Stimulated activated CD4-positive, alpha-beta T cell treated with anti-CD3 and anti-CD28 coated beads, Interleukin-4, amount 100 ng/mL, for 4 hours (primary cell): Measurements from ENCODE around the gene HPD.

Experiments
- DNase-seq, 2 experiments: peaks; one replicate each; pipeline ENCODE4 v3.0.0-alpha.2; 2020

HPD gene

DNA sequence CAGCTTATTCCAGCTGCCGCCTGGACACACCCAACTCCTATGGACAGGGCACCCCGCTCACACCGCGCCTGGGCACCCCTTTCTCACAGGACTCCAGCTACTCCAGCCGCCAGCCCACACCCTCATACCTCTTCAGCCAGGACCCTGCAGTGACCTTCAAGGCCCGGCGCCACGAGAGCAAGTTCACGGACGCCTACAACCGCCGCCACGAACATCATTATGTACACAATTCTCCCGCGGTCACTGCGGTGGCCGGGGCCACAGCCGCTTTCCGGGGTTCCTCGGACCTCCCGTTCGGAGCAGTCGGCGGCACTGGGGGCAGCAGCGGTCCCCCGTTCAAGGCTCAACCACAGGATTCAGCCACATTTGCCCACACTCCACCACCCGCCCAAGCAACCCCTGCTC, 48.9 kb downstream of the HPD start:
- no peak for DNase-seq

DNA sequence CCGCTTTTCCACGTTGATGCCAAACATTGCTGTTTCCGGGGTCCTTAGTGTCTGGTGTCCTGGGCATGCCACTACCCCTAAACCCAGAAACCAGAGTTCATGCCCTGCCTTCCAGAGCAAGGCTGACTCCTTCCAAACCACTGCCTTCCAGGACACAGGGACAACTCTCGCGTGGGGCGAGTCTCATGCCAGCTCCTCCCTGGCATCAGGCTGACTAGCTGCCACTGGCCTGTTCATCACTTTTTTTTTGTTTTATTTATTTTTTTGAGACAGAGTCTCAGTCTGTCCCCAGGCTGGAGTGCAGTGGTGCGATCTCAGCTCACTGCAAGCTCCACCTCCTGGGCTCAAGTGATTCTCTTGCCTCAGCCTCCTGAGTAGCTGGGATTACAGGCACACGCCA, 50.0 kb downstream of the HPD start:
- DNase-seq, result no peak

DNA sequence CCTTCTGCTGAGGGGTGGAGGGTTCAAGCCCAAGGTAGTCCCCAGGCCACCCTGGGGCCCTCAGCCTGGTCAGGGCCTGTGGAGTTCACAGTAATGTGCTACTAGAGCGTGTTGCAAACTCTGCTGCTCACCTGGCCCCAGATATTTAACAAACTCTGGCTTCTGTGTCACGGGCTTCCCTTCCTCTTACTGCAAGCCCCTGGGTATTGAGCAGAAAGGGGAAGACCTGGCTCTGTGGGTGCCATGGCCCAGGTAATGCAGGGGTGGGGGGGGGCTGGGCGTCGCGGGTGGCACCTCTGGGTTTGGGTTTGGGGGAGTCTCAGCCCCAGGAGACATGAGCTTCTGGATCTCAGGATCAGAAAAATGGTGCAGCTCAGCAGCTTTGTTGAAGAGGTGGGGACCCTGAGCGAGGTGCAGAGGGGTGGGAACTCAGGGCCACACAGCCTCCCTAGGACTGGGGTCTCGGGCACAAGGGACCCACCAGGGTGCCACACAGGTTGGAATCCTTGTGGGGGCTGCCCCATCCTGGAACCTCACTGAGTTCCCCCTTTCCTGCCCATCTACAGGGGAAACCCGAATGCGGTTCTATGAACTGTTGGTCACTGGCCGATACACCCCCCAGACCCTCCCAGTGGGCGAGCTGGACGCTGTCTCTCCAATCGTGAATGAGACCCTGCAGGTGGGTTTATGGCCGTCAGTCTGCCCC, 50.9 kb downstream of the HPD start:
- DNase-seq, result no peak

DNA sequence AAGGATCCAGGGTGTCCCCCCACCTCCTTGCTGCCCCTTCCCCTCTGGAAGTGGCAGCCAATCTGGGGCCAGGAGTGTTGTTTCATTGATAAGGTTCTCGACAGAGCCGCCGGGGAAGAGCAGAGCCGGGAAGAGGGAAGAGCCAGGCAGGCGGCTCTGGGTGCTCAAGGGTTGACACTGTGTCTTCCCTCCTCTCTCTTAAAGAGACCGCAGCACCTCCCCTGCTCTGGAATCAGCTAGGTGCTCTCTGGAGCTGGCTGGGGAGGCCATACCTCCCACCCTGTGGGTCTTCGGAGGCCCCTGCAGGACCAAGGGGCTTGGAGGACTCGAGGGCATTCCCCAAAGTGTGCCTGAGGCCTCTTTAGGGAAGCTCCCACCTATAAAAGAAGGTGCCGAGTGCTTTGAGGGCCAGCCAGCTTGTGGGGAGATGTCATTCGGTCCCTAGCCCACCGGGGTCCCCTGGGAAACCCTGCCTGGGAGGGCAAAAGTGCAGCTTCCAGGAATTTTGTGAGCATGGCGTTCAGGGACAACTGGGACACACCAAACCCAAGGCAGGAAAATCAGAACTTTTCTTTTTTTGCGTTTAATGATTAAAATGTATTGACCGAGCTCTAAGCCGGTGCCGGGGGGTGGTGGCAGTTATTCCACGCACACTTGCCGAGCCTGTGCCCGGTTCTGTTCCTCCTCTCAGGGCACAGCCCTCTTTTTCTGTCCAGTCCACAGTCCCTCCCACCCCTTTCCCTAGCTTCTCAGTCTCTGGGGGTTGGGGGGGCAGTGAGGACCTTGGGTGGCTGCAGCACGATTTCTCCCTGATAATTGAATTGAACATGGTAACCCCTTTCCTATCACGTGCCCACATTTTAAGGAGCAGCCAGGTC, 51.9 kb downstream of the HPD start:
- DNase-seq, result no peak

DNA sequence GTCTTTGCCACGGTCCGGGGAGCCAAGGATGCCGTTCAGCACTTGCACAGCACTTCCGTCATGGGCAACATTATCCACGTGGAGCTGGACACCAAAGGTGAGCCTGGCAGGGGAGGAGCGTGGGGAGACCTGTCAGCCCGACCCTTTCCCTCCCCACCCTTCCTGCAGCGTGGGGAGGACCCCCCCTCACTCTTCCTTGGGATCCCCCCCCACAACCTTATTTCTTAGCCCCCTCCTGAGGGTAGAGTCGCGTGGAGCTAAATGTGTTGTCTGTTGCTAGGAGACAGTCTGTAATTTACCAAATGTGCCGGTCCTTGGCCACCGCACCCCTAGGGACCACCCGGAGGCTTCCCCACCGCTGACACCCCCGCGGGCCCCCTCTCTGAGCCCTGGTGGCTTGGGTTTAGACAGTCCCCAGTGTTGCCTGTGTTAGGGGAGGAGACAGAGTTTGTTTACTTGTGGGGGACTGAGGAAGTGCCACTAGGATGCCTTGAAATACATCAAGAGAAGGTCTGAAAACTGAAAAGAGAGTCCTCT, 52.6 kb downstream of the HPD start:
- no peak for DNase-seq

DNA sequence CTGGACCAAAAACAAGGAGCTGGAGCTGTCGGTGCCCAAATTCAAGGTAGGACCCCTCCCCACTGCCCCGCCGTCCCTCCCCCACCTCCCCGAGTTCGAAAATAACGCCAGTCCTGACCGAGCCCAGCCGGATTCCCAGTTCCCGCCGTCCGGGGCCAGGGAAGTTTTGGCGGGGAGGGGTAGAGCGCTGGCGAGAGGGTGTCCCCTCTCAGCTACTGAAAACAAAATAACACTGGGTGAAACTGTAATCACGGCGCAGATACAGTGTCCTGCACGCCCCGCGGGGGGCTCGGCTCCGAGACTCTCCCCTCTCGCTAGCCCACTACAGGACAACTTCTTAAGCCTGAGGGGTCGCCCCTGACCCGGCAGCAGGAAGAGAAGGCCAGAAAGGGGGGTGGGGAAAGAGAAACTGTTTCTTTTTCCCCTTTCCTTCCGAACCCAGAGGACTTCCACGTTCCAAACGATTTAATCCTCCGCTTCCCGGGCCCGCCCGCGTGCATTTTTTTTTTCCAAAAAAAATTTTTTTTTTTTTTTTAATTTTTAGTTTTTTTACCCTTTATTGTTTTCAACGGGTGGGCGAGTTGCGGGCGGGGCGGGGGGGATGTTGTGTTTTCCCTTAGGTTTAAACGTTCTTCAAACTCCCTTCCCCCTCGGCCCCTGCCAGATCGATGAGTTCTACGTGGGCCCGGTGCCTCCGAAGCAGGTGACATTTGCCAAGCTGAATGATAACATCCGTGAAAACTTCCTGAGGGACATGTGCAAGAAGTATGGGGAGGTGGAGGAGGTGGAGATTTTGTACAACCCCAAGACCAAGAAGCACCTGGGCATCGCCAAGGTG, 53.3 kb downstream of the HPD start:
- no peak for DNase-seq

DNA sequence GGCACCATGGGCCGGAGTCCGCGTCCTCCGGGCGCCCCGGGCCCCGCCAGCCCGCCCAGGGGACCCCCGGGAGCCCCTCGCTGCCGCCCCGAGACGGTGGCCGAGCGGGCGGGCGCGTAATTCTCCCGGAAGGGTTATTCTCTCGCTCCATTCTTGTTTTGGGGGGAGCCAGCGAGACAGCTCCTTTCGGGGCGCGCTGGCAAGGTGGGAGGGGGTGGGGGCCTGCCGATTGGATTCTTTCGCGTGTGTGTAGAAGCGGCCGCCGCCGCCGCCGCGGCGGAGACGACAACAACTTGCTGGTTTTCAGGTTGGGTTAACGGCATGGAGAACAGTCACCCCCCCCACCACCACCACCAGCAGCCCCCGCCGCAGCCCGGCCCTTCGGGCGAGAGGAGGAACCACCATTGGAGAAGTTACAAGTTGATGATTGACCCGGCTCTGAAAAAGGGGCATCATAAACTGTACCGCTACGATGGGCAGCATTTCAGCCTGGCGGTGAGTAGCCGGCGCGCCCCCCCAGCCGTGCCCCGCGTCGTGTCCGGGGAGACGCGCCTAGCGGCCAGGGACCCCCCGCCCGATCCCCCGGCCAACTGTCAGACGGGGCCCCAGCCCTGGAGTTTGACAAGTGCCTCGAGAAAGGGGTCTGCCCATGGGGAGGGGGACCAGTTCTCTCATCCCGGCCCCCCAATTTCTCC, 54.1 kb downstream of the HPD start:
- DNase-seq, result peak in 1 of 2 experiments; percentile 52

DNA sequence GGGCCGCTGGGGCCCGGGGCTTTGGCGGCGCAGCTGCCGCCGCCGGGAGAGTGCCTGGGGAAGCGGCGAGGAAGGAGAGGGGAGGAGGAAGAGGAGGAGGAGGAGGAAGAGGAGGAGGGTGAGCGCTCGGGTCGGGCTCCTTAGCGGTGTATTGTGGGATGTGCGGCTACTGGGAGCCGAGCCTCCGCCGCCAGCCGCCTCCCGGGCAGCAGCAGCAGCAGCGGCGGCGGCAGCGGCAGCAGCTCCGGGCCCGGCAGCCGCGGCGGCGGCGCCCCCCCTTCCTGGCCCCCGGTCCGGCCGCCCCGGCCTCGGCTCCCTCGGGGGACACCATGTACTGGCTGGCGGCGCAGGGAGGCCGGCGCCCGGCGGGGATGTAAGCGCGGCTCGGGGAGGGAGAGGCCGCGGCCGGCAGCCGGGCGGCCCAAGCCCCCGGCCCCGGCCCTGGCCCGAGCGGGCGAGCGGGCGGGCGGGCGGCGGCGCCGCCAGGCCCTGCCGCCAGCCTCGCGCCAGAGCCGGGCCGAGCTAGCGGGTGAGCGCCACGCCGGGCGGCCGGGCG, 54.7 kb downstream of the HPD start, which contains the start of gene SETD1B:
TSS of gene SETD1B (plus strand) at position 149 of the 556 bp plus-strand sequence. CDS start 729 bp downstream, outside the sequence.
- DNase-seq, result peak in 1 of 2 experiments; percentile 51

DNA sequence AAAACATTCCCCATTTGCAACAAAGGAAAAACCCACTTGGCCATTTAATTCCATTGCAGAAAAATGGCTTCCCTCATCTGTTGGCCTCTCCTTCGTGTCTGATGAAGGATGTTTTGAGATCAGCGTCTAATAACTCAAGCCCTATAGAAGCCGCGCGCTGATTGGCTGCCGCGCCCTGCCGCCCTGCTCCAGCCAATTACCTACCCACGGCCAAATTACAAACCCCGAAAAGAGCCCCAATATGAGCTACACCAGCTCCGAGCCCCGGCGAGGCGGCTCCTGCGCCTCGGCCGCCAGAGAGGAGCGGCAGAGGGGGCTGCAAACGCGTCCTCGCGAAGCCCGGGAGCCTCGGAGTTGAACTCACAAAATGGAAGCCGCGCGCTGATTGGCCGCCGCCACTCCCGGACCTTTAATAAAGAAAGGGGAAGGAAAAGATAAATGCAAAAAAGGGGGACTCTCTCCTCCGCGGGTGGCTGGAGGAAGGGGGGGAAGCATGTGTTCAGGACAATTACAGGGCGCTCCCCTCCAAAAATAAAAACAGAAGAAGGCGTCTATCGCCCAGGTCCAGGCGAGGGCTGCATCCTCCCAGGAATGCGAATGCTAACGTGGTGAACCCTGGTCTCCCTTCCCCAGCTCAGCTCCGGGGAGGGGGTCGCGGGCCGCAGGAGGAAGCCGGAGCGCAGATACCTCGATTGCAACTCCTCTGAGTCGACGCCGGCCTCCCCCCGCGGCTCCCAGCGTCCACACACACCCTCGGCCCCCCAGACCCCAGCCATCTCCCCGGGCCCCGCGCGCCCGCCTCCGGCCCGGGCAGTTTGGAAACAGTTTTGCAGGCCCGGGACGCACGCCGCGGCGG, 55.6 kb downstream of the HPD start:
- DNase-seq, result peak; percentile 78 to 84

DNA sequence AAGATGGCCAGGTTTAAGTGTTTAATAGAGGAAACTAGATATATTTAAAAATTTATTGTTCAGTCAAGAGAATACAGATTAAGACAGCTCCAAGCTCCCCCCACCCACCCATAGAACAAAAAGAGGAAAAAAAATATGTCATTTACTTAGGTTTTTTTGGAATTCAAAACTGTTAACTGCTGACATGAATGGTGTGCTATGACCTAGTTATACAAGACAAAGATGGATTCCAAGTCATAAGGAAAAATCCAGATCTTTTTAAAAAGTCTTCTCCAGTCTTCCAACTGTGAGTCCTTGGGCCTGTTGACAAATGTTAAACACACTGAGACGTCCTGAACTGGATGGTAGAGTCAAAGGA, 56.2 kb downstream of the HPD start:
- DNase-seq, result no peak

DNA sequence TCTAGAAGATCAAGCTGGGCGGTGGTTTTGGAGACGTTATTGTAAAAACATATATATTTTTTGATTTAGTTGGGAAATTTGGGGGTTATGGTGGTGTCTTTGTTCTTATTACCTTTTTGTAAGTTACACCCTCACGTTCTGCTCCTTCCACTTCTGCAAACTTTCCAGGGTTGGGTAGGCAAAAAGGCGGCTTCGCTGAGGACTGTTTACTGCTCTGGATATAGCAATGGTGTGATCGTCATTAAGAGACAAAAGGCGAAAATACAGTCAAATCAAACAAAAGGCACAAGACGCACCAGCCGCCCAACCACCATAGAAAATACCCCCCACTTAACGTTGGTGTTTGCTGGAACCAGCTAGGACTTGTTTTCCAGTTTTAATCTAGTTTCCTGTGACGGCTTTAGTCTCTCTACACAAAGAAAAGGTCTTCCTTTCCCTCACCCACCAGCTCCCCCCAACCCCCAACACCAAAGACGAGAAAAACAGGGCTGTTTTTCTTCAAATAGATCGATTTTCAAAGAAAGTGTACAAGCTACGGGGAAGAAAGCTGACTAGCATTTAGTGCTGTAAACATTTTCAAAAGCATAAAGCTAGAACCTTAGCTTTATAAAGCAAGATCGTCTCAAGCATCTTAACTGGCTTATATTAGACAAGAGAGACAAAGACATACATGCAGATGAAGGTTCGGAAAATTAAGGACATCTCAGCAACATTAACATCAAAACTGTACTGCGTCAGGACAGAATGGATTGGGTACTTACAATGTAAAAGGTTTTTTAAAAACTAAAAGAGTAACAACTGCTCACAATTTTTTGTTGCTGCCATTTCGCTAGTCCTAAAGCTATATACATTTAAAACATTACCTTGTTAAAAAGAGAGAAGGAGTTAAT, 56.8 kb downstream of the HPD start:
- DNase-seq, result no peak

DNA sequence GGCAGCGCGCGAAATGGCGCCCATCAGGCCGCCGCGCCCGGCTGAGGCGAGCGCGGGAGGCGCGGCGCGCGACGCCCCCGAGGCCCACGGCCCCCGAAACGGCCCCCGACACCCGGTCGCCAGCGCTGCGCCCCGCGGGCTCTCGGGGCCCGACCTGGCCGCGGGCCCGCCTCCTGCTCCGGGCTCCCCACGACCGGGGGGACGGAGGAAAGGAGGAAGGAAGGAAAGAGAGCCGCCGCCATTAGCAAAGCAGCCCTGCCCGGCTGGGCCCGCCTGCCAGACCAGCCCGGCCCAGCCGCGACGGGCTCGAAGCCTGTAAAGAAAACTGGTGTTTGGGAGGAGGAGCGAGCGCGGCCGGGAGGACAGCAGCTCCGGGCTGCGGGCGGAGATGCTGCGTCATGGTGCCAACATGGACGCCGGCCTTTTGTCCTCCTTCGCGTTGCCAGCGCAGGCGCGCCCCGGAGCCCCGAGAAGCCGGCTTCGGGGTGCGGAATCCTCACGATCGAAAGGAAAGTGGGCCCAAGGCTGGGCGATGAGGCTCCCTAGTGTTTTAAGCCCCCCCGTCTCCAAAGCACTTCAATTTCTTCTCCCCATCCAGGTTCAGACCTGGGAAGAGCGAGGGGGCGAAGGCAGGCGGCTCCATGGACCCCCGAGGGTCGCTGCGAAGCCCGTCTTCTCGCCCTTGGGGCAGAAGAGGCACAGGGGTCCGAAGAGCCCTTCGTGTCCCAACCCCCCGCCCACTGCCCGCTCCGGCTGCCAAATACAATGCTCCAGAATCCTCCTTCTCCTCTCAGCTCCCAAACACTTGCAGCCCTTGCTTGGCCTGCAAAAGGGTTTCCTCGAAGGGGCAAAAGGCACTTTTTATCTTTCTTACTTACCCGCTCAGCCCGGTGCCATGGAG, 57.7 kb downstream of the HPD start:
- DNase-seq, result peak; percentile 64 to 66

DNA sequence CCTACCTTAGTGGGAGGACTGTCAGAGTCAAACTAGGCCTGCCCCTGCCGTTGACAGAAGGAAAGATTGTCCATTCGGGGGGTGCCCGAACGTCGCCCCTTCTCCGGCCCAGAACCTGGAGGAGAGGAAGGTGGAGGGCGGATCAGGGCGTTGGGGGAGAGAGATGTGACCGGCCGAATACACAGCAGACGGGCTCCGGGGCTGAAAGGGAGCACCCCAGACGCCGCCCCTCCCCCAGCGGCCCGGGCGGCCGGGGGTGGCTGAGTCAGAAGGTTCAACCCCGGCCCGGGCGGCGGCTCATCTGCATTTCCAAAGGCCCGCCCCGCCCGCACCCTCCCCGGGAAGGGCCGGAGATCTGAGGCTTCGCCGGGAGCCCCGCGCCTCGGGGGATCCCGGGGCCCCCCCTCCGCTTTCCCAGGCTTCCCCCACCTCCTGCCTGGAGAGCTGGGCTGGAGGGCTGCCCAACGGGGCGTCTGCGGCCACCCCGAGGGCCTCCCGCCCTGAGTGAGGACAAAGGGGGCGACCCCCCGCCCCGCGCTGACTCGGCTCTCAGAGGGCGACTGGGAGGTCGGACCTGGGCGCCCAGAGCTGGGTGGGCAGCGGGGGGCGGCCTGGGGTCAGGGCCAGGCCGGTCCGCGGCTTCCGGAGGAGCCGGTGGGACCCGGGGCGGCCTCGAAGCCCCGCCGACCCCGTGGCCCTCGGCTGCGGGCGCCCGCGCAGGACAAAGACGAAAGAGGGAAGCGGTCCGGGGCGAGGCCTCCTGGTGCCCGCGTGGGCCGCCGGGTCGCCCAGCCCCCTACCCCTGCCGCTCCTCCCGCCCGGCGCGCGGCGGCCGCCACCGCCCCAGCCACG, 58.6 kb downstream of the HPD start:
- DNase-seq, result peak; percentile 79 to 86

DNA sequence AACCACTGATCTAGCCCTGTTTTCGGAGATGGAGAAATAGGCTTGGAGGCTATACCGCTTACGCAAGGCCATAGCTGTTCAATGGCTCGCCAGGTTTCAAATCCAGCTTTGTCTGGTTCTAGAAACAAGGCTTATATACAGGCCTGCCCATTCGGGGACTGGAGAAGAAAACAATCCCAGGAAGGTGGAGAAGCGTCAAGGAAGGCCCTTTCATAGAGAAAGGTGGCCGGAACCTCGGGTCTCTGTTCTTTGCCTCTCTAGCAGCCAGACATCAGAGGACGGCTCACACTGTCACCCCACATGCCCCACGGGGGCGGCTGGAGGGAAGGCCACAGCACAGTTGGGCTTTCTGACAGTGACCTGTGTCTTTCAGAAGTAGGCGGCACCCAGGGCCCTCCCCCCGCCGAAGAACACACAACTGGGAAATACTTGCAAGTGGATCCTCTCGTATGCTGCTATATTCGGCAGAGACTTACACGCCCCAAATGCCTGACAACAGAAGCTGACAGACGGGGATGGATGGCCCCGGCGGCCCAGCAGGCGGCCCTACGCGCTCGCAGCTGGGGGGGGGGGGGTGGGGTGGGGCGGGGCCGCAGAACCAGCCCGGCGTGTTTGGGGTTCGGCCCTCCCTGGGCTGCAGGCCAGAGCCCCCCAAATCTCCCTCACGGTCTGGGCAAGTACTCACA, 59.4 kb downstream of the HPD start:
- peak in 1 of 2 experiments; percentile 42 for DNase-seq

DNA sequence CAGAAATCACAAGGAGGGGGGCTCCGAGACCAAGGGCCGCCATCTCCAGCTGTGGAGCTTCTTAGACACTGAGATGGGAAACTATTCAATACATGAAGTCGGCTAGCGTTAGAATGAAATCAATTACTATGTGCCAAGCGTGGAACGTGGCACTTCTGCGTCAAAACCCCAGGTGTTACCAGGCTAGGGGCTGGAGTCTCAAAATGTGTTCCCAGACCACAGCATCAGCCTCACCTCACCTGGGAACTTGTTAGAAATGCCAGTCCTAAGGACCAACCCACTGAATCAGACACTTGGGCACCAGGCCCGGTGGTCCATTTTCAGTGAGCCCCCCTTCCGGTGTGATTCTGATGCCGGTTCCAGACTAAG, 59.9 kb downstream of the HPD start:
- no peak for DNase-seq

DNA sequence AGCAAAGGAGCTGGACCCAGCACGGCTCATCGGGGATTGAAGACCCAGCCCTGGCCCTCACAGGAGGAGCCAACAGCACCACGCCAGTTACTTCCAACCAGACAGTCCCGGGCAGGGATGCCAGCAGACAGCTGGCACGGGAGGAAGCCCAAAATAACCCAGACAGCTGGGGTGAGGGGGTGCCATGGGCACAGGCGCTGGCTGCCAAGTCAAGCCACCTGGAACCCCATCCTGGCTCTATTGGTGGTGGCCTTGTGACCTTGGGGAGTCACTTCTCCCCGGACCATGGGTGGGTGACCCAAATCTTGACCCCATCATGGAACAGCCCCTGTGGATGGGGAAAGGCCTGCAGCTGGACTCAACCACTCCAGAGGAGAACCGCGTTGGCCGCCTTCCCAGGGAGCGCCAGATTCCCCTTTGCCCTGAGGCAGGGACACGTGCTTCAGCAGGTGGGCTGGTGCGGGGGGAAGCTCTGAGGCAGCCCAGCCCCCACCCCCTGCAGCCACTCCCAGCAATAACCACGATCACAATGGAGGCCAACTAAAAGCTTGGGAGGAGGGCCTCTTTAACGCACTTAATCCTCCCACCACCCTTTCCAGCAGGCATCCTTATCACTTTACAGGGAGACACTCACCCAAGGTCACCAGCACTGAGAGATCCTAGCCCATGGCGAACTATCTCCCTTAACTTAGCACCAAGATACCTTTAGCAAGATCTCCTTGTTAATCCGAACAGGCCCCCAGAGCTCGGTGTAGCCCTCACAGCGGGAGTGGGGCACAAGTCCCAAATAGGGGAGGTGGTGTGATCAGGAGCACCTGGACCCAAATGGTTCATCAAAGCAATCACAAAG, 60.5 kb downstream of the HPD start:
- DNase-seq, result no peak
